MCF 10A (cell line): ENCODE results near the gene DIP2B. TPM values are rescaled to one million over a fixed set of nuclear protein-coding genes. Genes with fewer than 3 reads are reported as not detected.
"Not testable (repeated sequence)": the region's sequence is repeated elsewhere in the genome, so short reads cannot be mapped to it uniquely, and the experiment has no call there.

Experiments used
- BruUV-seq: library from RNA; stranded (reverse); fragments of 400-500 nt; replicated peaks from 2 replicates; lab custom pipeline; 2021; lab: Mats Ljungman, UMichigan
- CTCF ChIA-PET: fragments of 300-600 bp; sonication (Branson Sonifier 250); formaldehyde crosslinking; extraction: SDS; loops from one replicate; lab custom pipeline; 2021; ENCODE audit warnings: antibody characterized with exemption, inconsistent platforms; lab: Yijun Ruan, JAX
- POLR2A ChIA-PET: fragments of 300-600, 350-650 bp; sonication (Branson Sonifier 250); formaldehyde crosslinking; extraction: SDS; loops from one replicate; lab custom pipeline; 2020; ENCODE audit warnings: antibody characterized with exemption, inconsistent platforms; lab: Yijun Ruan, JAX
- DNase-seq: peaks from one replicate; pipeline ENCODE4 v3.0.0-alpha.2; 2018; ENCODE audit not compliant: unreplicated experiment
- H3K27ac Mint-ChIP-seq: one replicate; pipeline ENCODE4 v1.8.0; 2022; ENCODE audit warnings: mild to moderate bottlenecking, low read depth, mixed read lengths; ENCODE audit not compliant: unreplicated experiment
- H3K27me3 Mint-ChIP-seq: one replicate; pipeline ENCODE4 v1.8.0; 2022; ENCODE audit warnings: mixed read lengths; ENCODE audit not compliant: insufficient read depth, unreplicated experiment
- H3K36me3 Mint-ChIP-seq: one replicate; pipeline ENCODE4 v1.8.0; 2022; ENCODE audit warnings: mild to moderate bottlenecking, moderate library complexity, mixed read lengths; ENCODE audit not compliant: insufficient read depth, unreplicated experiment
- H3K4me1 Mint-ChIP-seq: one replicate; pipeline ENCODE4 v1.8.0; 2022; ENCODE audit warnings: mixed read lengths; ENCODE audit not compliant: insufficient read depth, unreplicated experiment
- H3K4me3 Mint-ChIP-seq: one replicate; pipeline ENCODE4 v1.8.0; 2022; ENCODE audit warnings: mild to moderate bottlenecking, moderate library complexity, mixed read lengths; ENCODE audit not compliant: unreplicated experiment
- H3K9me3 Mint-ChIP-seq: one replicate; pipeline ENCODE4 v1.8.0; 2022; ENCODE audit warnings: mixed read lengths; ENCODE audit not compliant: unreplicated experiment
- CTCF ChIP-seq: fragments of 200-600 bp; IDR thresholded peaks from one replicate; pipeline ENCODE4 v1.8.0; 2022; ENCODE audit warnings: antibody characterized with exemption, mild to moderate bottlenecking; ENCODE audit not compliant: unreplicated experiment
- intact Hi-C: fragments of 100-400 bp; cut with micrococcal nuclease; formaldehyde crosslinking; loops from 2 replicates; pipeline ENCODE4 v1.14.1; 2022
- total RNA-seq: library from RNA; stranded (reverse); gene quantifications from 2 replicates; pipeline ENCODE4 v1.2.3, GENCODE V29; 2022

The DIP2B gene
- total RNA-seq, 1 experiment from 2014 or later: 18.8 TPM

GRCh38 chr12:50679612-50680011, 174.8 kb downstream of the DIP2B start:
- Mint-ChIP-seq H3K36me3 (peaks cover 48% of the 10 kb centered on the region), H3K4me1 (peaks cover 10% of the 10 kb centered on the region), H3K9me3 (no peaks in the 10 kb centered on the region), H3K4me3 (no peak overlapping the region), H3K27ac (no peak overlapping the region), H3K27me3 (no peaks in the 10 kb centered on the region)
- ChIA-PET POLR2A (interaction anchor here (0.6 to 1.2 kb wide), 4 partner anchors 11 to 527 kb away, joined by 3 to 5 read pairs (median 3); no protein-coding TSS in a partner anchor), CTCF (no interaction called here)
- intact Hi-C loops: no loop called here
- no TSS peak for BruUV-seq
- no peak for TF ChIP-seq CTCF
- DNase-seq: no peak

- H3K4me3 Mint-ChIP-seq, DNase-seq, H3K9me3 Mint-ChIP-seq, H3K27me3 Mint-ChIP-seq, intact Hi-C loops, H3K27ac Mint-ChIP-seq, BruUV-seq, CTCF ChIA-PET: not testable (repeated sequence)
- POLR2A ChIA-PET: interaction anchor here (0.6 kb wide), 1 partner anchor 838 kb away, joined by 3 read pairs; the partner anchor contains the start of gene BCDIN3D
- peaks cover 35% of the 10 kb centered on the region for H3K36me3 Mint-ChIP-seq
- peaks cover 10% of the 10 kb centered on the region for H3K4me1 Mint-ChIP-seq
Measured at GRCh38 chr12:50681064-50681463, 176.3 kb downstream of the DIP2B start.

GRCh38 chr12:50685641-50686040, 180.9 kb downstream of the DIP2B start:
- Mint-ChIP-seq H3K27me3 (no peaks in the 10 kb centered on the region), H3K4me3 (no peak overlapping the region), H3K36me3 (peaks cover 36% of the 10 kb centered on the region), H3K27ac (no peak overlapping the region), H3K4me1 (no peaks in the 10 kb centered on the region), H3K9me3 (no peaks in the 10 kb centered on the region)
- no peak for TF ChIP-seq CTCF
- no TSS peak for BruUV-seq
- ChIA-PET CTCF (interaction anchor here (0.8 kb wide), 1 partner anchor 621 kb away, joined by 3 read pairs; no protein-coding TSS in a partner anchor), POLR2A (interaction anchor here (0.9 kb wide), 1 partner anchor 14 kb away, joined by 3 read pairs; no protein-coding TSS in a partner anchor)
- intact Hi-C loops: no loop called here
- DNase-seq: no peak

GRCh38 chr12:50686406-50686805, 181.6 kb downstream of the DIP2B start:
- Mint-ChIP-seq H3K27me3 (no peaks in the 10 kb centered on the region), H3K27ac (no peak overlapping the region), H3K4me3 (no peak overlapping the region), H3K9me3 (no peaks in the 10 kb centered on the region), H3K36me3 (peaks cover 40% of the 10 kb centered on the region), H3K4me1 (no peaks in the 10 kb centered on the region)
- BruUV-seq: no TSS peak
- no peak for DNase-seq
- intact Hi-C loops: no loop called here
- no peak for TF ChIP-seq CTCF
- ChIA-PET POLR2A (no interaction called here), CTCF (interaction anchor here (0.8 kb wide), 1 partner anchor 622 kb away, joined by 3 read pairs; no protein-coding TSS in a partner anchor)
